Measurements from ENCODE around the gene PHLDA3.

PHLDA3 gene

GRCh38 chr1:201502511-201502857 is 33.5 kb upstream of the PHLDA3 start:
- Histone ChIP-seq H3K4me3 (replicated peaks; ENCODE audit: low read depth, low read length) (no peak overlapping the region), H3K27me3 (replicated peaks; ENCODE audit: control insufficient read depth, insufficient read depth, low read length) (no peaks in the 10 kb centered on the region), H3K36me3 (ENCODE audit: control insufficient read depth, insufficient read depth, low read length) (peaks cover 5% of the 10 kb centered on the region)
- no peak for DNase-seq (ENCODE audit: extremely low read depth, insufficient read length)
- TF ChIP-seq CTCF (IDR thresholded peaks at IDR 0.05; ENCODE audit: insufficient read depth, low read length, poor library complexity, severe bottlenecking): no peak

- H3K27me3 ChIP-seq (replicated peaks; ENCODE audit: control insufficient read depth, insufficient read depth, low read length): no peaks in the 10 kb centered on the region
- TF ChIP-seq CTCF (IDR thresholded peaks at IDR 0.05; ENCODE audit: insufficient read depth, low read length, poor library complexity, severe bottlenecking): no peak
- peaks cover 5% of the 10 kb centered on the region for H3K36me3 ChIP-seq (ENCODE audit: control insufficient read depth, insufficient read depth, low read length)
- H3K4me3 ChIP-seq (replicated peaks; ENCODE audit: low read depth, low read length): no peak overlapping the region
- DNase-seq (ENCODE audit: extremely low read depth, insufficient read length): no peak
Measured at GRCh38 chr1:201501812-201502510, 33.0 kb upstream of the PHLDA3 start.

GRCh38 chr1:201501144-201501543 is 32.2 kb upstream of the PHLDA3 start:
- Histone ChIP-seq H3K36me3 (ENCODE audit: control insufficient read depth, insufficient read depth, low read length) (peaks cover 5% of the 10 kb centered on the region), H3K27me3 (replicated peaks; ENCODE audit: control insufficient read depth, insufficient read depth, low read length) (no peaks in the 10 kb centered on the region), H3K4me3 (replicated peaks; ENCODE audit: low read depth, low read length) (no peak overlapping the region)
- no peak for TF ChIP-seq CTCF (IDR thresholded peaks at IDR 0.05; ENCODE audit: insufficient read depth, low read length, poor library complexity, severe bottlenecking)
- no peak for DNase-seq (ENCODE audit: extremely low read depth, insufficient read length)

GRCh38 chr1:201500670-201501120 is 31.7 kb upstream of the PHLDA3 start:
- DNase-seq (ENCODE audit: extremely low read depth, insufficient read length): no peak
- TF ChIP-seq CTCF (IDR thresholded peaks at IDR 0.05; ENCODE audit: insufficient read depth, low read length, poor library complexity, severe bottlenecking): no peak
- Histone ChIP-seq H3K4me3 (replicated peaks; ENCODE audit: low read depth, low read length) (no peak overlapping the region), H3K27me3 (replicated peaks; ENCODE audit: control insufficient read depth, insufficient read depth, low read length) (no peaks in the 10 kb centered on the region), H3K36me3 (ENCODE audit: control insufficient read depth, insufficient read depth, low read length) (peaks cover 6% of the 10 kb centered on the region)

- H3K27me3 ChIP-seq (replicated peaks; ENCODE audit: control insufficient read depth, insufficient read depth, low read length): no peaks in the 10 kb centered on the region
- DNase-seq (ENCODE audit: extremely low read depth, insufficient read length): no peak
- H3K4me3 ChIP-seq (replicated peaks; ENCODE audit: low read depth, low read length): no peak overlapping the region
- peaks cover 11% of the 10 kb centered on the region for H3K36me3 ChIP-seq (ENCODE audit: control insufficient read depth, insufficient read depth, low read length)
- no peak for TF ChIP-seq CTCF (IDR thresholded peaks at IDR 0.05; ENCODE audit: insufficient read depth, low read length, poor library complexity, severe bottlenecking)
Measured at GRCh38 chr1:201499795-201500669, 31.0 kb upstream of the PHLDA3 start.

Measured in GM06990 (cell line).